Measurements from ENCODE around the gene CDC23.

- TF ChIP-seq CTCF (conservative IDR thresholded peaks at IDR 0.05; ENCODE audit: low read length) (no peak), EZH2phosphoT487 (IDR thresholded peaks at IDR 0.05; ENCODE audit: borderline replicate concordance, low read depth, low read length) (no peak)
Observed at GRCh38 chr5:138212828-138213160, 329 bp downstream of the CDC23 start.
